HG03025 (cell line): Measurements from ENCODE around the gene STUM.
"Not testable (repeated sequence)": the region's sequence is repeated elsewhere in the genome, so short reads cannot be mapped to it uniquely, and the experiment has no call there.

Source experiments
- ATAC-seq: cut with Tn5 transposase; IDR thresholded peaks from one replicate; pipeline ENCODE4 v1.9.1; 2021; ENCODE audit warnings: mild to moderate bottlenecking, moderate library complexity; ENCODE audit not compliant: unreplicated experiment, low FRiP score

STUM gene

DNA sequence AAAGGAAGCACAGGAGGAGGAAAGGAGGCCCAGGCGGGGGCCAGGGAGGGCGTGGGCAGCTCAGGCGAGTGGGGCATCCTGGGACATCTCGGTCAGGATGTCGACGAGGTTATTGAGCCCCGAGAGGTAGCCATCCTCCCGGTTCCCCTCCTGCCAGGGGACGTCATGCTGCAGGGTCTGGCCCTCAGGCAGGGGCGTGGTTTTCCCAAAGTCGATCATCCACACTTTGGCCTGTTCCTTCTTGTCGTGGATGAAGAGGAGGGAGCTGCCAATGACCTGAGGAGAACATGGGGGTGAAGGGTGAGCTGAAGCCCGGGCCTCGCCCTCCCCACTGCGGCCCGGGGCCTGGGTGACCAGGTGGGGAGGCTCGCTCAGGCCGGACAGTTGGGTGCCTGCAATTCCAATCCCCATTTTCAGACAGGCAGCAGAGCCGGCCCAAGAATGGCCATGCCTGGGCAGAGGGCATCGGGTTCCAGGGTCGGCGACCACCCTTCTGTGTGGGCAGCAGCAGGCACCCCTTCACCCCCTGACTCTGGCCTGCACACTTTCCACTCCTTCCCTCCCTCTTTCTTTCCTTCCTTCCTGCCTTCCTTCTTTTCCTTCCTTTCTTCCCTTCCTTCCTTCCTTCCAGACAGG lies 86.2 kb downstream of the STUM start:
- ATAC-seq: no peak

DNA sequence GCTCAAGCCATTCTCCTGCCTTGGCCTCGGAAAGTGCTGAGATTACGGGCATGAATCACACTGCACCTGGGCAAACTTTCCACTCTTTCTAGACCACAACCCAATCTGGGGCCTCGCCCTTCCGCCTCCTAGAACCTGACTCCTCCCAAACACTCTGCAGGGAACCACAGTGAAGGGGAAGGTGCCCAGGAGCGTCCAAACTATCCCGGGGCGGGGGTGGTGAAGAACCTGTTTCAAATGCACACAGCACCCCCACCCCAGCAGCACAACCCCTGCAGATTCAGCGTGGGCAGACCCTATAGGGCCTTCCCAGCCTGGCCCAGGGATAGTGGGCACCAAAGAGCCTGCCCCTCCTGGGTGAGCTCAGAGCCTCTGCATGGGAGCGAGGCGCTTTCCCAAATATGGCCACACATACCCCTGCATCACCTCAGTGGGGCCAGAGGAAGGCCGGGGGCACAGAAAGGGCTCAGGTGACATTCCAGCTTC lies 86.9 kb downstream of the STUM start:
- ATAC-seq: no peak

DNA sequence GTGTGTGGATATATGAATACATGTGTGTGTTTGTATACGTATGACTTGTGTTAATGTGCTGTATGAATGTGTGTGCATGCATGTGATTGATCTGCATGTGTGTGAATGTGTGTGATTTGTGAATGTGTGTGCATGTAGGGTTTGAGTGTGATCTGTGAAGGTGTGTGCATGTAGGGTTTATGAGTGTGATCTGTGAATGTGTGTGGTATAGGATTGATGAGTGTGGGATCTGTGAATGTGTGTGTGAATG lies 88.2 kb downstream of the STUM start:
- no peak for ATAC-seq

DNA sequence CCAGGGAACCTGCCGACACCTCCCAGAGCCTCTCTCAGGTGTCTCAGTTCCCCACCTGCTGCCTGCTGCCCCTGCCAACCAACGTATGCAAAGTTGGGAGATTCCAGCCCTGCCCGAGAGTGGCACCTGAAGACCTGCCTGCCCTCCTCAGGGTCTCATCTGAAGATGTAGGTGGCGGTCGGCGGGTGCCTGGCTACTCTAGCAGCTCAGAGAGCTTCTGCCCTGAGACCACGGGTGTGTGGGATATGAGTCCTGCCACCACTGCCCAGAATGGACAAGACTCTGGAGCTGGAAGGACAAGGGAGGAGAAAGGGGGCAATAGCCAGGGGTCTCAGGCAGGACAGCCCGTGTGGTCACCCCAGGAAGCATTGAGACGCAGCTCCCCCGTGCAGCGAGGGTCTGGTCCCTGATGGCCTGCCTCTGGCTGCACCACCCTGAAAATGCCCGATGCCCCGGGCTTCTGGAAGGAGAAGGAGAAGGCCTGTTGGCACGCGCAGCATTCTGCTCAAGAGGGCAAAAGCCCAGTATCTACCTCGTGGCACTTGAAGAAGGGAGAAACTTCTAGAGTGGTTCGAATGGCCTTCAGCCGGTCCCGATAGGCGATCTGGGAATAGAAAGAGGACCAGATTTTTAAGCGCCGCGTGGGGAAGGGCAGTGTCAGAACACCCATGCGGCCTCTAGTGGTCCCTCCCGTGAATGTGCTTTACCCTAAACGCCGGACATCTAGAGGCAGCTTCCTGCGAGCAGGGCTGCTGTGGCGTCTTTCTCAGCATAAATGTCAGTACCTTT lies 88.8 kb downstream of the STUM start:
- ATAC-seq: no peak

DNA sequence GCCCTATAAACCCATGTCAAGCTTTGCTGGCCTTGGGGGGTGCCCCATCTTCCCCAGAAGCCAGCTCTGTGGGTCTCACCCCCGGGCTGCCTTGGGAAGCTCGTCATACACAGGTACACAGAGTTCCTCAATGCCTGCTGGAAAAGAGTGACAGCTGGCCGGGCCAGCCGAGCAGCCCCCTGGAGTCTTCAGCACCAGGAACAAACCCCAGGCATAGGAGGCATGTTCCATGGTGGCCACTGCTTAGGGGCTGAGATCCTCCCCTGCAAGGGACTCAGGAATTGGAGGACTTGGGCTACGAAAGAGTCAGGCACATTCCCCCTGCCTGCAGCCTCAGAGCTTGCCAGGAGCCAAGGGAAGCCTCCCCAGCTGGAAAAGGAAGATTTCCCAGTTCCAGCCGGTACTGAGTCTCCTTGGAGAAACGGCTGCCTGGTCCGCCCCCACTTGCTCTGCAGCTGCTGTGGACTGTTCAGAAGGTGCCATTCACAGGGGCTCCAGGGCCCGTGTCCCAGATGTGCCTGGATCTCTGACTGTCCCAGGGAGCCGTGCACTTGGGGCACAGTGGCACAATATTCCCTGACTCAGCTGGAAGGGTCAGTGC lies 89.5 kb downstream of the STUM start:
- ATAC-seq: no peak

DNA sequence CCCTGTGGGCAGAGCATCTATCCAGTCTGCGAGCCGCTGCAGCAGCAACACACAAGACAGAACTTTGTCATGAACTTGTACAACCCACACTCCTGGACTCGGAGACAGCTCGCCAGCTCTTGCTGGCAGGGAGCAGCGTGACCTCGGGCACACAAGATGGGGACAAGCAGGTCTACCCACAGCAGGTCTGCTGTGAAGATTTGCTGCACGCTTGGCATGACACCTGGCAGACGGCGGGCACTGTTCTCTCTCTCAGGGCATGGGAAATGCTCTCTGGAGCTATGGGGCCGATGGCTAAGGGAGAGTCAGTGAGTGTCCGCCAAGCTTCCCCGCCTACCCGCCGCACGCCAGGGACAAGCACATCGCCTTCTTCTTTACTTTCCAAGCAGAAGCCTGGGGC lies 90.0 kb downstream of the STUM start:
- ATAC-seq: no peak

DNA sequence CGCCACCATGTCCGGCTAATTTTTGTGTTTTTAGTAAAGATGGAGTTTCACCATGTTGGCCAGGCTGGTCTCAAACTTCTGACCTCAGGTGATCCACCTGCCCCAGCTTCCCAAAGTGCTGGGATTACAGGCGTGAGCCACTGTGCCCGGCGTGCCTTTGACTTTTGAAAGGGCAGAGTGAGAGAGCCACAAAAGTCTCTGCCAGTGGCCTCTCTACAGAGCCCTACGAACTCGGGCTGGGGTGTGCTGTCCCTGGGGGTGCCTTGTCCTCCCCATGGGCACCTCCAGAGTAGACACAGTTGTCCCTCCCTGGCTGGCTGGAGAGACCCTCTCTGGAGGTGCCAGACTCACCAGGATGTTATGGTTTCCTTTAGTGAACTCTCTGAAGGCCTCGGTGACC lies 90.6 kb downstream of the STUM start:
- ATAC-seq: not testable (repeated sequence)

DNA sequence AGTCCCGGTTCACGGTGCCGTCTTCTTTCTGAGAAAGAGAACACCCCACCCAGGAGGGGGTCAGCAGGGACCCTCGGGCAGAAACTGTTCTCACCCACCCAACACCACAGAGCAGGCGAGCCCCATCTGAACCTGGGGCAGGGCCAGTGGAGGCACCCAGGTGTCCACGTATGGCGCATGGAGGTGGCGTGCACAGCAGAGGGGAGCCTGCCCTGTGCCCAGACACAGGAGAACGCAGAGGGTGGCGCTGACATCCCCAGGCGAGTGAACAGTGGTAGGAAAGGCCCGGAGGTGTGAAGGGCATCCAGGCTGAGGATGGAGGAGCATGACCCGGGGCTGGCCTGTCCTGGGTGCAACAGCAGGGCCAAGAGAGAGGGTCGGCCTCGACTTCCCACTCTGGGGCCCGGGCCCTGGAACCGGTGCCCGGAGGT lies 91.1 kb downstream of the STUM start:
- no peak for ATAC-seq

DNA sequence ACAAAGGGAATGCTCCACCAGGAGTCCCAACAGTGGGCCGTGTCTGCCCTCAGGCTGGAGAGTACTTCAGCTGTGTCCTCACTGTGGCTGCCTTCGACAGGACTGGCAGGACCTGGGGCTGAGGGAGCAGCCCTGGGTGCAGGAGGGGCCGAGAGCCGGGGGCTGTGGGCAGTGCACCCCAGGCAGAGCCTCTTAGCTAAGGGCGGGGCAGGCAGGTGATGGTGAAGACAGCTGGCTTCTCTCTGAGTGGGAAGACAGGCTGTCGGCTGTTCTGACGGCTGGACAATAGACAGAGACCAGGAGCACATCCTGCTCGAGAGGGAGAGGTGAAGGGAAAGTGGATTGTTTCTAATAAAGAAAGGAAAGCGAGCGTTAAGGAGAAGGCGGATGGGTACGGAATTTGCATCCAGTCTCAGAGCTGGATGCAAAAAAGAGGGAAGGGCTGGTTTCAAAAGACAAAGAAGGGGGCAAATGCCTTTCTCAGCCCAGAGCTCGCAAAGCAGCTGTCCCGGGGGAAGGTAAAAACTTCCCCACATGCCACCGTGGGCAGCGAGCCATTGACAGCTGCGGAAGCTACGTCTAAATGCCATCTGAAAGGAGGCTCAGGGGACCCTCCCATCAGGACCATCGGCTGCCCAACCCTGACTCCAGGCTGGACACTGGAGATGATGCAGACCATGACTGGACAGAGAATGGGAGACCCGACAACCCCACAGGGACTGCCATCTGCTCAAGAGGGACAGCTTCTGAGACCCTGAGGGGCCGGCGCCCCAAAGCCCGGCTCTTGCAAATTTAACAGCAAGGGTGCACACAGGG lies 92.0 kb downstream of the STUM start:
- ATAC-seq: no peak

DNA sequence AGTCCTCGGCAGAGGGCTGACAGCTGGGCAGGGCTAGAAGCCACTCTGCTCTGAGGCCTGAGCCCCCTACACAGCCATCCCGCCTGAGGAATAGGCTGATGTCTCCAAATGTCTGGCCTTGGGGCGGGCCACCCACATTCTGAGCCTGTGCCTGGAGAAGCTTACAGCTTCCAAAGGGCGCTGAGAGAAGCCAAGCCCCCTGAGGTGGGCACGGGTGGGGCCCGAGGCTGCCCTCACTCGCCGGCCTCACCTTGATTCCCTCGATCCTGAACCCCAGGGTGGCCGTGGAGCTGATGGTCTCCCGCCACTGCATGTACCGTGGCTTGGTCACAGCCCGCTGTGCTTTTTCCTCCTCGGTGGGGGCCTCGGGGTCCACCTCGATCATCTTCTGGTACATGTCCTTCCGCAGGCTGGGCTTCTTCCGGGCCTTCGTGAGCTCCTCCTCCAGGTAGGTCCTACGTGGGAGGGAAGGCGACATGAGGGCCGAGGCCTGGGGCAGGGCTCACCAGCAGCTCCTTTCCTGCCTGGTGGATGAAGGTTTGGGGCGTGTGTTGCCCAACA lies 93.2 kb downstream of the STUM start:
- no peak for ATAC-seq

DNA sequence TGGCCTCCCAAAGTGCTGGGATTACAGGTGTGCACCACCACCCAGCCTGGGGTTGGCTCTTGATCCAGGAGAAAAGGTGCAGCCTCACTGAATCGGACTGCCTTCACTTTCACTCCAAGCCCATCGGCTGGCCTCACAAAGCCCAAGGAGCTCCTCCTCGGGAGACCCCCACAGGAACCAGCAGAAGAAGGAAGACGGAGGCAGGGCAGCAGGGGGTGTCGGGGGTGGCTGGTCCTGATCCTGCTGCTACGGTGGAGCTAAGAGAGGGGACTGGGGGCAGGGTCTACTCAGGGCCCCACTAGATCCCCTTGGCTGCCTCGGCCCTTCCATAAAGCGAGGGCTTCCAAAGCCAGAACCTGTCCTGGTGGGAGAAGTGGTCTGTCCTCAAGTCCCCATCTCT lies 93.9 kb downstream of the STUM start:
- ATAC-seq: no peak

DNA sequence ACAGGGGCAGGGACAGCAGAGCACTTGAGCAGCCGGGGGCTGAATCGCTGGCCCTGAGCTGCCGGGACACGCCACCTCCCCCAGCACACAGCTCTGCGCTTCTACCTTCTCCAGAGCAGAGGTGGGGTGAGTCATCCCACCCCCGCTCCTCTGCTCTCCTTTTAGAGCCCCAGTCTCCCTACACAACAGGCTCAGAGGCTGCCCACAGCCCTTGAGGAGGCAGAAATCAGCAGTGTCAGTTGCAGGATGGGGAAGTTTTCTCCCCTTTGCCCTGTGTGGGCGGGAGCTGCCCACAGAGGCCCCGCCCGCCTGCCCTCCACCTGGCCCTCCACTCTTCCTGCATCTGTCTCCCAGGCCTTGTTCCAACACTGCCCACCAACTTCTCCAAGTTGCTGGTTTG lies 94.6 kb downstream of the STUM start:
- ATAC-seq: peak; percentile 41

DNA sequence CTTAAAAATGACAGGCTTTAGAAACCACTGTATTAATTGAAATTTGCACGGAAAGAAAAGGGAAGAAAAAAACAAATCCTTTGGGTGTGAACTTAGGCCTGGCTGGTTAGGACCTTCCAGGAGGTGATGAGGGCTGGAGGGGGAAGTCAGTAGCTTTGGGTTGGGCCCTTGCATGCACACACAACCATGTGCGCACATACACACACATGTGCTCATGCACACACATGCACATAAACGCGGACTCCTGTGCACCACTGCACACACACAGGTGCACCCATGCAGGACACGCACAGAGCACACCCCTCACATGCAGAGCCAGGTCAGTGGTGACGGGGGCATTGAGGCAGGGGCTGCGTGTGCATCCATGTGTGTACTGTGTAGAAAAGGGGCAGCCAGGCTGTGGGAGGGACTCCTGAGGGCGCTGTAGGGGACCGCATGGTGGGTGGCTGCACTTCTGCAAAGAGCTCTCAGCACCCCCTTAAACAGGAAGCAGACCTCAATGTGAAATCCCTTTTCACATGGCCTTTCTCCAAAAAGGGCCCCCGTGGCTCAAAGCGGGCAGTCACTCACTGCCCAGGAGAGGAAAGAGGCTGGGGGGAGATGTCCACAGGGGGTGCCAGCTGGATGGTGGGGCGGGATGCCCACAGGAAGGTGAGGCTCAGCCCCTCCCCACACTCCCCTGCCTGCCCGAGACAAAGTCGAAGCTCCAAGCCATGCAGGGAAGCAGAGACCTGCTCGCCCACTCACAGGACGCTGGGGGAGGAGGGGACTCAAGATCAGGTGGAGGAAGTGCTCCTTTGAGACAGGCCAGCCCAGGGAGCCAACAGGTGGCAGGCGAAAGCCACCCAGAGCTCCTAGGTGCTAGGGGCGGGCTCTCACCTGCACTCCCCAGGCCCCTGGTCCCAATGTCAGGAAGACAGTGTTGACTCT lies 95.3 kb downstream of the STUM start:
- peak; percentile 54 for ATAC-seq

DNA sequence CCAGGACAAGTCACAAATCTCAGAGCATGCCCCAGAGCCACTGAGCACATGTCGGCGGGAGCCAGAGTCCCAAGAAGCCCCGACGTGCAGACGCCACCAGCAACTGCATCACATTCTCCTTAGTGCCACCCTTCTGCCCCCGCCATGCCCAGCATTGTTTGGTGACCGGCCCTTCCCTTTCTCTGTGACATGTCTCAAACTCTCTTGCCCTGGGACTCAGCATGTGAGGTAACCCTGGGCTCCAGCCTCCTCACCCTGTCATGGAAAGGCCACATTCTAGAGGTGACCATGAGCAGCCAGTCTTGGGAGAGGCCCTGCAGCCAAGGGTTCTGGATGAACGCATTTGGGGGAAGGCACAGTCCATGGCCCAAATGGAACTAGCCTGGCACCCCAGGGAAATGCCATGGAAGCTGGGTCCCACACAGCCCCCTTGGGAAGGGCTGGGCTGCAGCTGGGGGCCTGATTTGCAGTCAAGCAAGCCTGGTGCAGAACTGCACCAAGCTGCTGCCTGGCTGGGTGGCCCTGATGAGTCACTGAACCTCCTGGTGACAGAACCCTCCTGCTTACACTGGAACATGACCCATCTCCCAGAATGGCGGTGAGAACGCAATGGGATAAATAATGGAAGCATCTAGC lies 96.1 kb downstream of the STUM start:
- no peak for ATAC-seq

DNA sequence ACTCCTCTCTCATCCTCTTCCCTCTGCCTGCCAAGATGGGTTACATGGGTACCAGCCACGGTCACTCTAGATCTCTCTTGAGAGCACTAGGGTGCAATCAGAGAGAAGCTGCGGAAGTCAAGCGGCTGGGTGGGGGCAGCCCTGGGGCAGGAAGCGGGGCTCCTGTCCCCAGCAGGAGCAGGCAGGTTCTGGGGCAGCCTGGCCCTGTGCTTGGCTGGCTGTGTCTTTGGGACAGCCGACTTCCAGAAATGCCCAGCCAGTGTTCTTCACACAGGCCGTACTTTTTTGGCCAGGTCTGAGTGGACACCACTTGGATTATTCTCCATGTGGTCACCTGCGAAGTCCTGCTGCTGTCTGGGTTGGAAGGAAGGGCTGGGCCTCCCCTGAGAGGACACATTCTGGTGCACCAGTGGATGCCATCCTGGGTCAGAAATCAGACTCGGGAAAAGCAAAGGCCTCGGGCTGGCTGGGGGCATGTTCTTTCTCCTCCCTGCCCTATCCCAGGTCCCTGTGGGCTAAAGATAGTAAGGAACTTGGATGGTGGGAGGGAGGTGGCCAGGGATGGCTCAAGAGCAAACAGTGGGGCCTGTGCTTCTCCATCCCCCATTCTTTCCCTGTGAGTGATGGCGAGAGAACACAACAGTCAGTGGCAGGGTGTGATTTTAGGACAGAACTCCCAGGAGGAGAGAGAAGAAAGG lies 96.9 kb downstream of the STUM start:
- no peak for ATAC-seq

DNA sequence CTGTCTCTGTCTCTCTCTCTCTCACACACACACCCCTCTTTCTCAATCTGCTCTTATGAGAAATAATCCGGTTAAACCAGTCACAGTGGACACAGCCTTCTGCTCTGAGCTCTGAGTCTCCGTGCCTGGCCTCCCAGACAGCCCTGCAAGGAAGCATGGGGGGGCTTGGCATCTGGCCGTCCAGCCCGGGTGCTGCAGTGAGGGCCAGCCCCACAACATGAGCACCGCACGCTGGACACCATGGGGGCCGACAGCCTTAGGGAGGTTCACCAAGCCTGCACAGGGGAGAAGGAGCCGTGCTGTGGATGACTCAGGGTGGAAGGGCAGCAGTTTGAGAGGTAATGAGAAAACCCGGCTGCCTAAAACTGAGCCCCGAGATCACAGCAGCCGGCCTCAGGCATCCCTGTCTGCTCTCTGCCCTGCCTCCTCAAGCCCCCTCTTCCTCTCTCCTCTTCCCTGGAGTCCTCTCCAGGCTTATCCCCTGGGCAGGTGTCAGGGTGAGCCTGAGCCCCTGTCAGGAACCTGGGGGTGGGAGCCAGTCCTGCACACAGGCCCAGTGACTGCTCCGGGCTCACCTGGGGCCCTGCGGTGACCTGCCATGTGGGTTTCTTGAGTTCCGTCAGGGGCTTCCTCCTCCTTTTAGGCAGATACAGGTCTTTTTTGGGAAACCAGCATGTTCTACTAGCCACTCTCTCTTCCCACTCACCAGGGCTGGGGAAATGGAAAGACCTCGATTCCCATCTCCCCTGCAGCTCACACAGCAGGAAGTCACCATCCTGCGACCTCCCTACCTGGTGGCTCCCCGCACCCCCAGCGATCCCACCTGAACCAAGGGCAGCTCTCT lies 97.7 kb downstream of the STUM start:
- ATAC-seq: no peak

DNA sequence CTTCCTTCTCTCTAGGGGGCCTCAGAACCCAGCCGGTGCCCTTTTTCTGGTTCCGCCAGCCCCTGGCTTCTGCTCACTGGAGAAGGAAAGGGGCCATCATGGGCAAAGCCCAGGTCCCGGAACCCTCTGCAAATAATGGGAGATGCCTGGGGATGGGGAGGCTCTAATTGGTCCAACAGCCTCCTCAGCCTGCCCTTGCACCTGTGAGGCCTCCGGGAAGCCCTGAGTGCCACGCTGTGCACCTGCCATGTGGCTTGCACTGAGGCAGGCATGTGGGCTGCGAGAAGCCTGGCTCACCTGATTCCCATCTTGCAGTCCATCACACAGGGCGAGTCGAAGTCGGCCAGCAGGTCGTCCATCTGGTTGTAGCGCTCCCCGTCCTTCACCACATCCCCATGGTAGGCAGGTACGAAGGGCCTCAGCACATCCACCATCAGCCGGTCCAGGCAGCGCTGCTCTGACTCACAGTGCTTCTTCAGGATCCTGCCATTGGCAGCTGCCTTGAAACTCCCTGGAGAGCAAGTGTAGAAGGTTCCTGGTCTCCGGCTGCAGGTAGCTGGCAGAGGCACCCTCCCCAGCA lies 98.4 kb downstream of the STUM start:
- no peak for ATAC-seq
